HepG2 (cell line): ENCODE measurements around the gene HARS2. TPM values are rescaled to one million over a fixed set of nuclear protein-coding genes. Genes with fewer than 3 reads are reported as not detected.
A peak's percentile ranks its signal among the peaks of the same experiment; 100 is the strongest.

ENCODE experiments used
- ARID3A ChIP-seq: IDR thresholded peaks from 2 replicates; pipeline ENCODE4 v1.6.1; 2012; ENCODE audit warnings: low read depth, low read length, improper control_type of control experiment
- ATAD3A ChIP-seq: sonication (generic); formaldehyde crosslinking; IDR thresholded peaks from 2 replicates; pipeline ENCODE4 v1.4.0; 2020; ENCODE audit warnings: missing genetic modification reagents
- KAT2B ChIP-seq: fragments of 150-350 bp; IDR thresholded peaks from 2 replicates; pipeline ENCODE4 v1.6.1; 2014; ENCODE audit warnings: low read depth, low read length, borderline replicate concordance
- MEF2D ChIP-seq: sonication (generic); formaldehyde crosslinking; IDR thresholded peaks from 2 replicates; pipeline ENCODE4 v1.5.1; 2020; ENCODE audit warnings: mild to moderate bottlenecking, missing genetic modification reagents
- MIER2 ChIP-seq: IDR thresholded peaks from 2 replicates; pipeline ENCODE4 v1.6.1; 2016; ENCODE audit warnings: missing biosample characterization, missing genetic modification reagents
- MYNN ChIP-seq: sonication (generic); formaldehyde crosslinking; IDR thresholded peaks from 2 replicates; pipeline ENCODE4 v1.4.0; 2020; ENCODE audit warnings: mild to moderate bottlenecking, low read depth, missing genetic modification reagents
- RXRB ChIP-seq: IDR thresholded peaks from 2 replicates; pipeline ENCODE4 v1.6.1; 2016; ENCODE audit warnings: borderline replicate concordance, missing genetic modification reagents, missing compliant biosample characterization
- SP1 ChIP-seq, 2 experiments: fragments of 450-650 bp in 1 of 2; sonication (generic) in 1 of 2; formaldehyde crosslinking in 1 of 2; IDR thresholded peaks; 2 replicates each; pipeline versions ENCODE4 v1.4.0 to v1.6.1; 2016 to 2020; ENCODE audit warnings: missing genetic modification reagents in 1 of 2
- TAF15 ChIP-seq: fragments of 200-400 bp; formaldehyde crosslinking; IDR thresholded peaks from one replicate; pipeline ENCODE4 v1.6.1; 2018; ENCODE audit warnings: mild to moderate bottlenecking, low read depth, low read length; ENCODE audit not compliant: poor library complexity, severe bottlenecking
- TEF ChIP-seq: sonication (generic); formaldehyde crosslinking; IDR thresholded peaks from 2 replicates; pipeline ENCODE4 v1.5.0; 2020; ENCODE audit warnings: missing genetic modification reagents
- YY1 ChIP-seq: IDR thresholded peaks from 2 replicates; pipeline ENCODE4 v1.6.1; 2011; ENCODE audit warnings: low read length, low read depth, moderate library complexity, mild to moderate bottlenecking; ENCODE audit not compliant: insufficient read depth, insufficient replicate concordance
- ZMYM4 ChIP-seq: sonication (generic); formaldehyde crosslinking; IDR thresholded peaks from 2 replicates; pipeline ENCODE4 v1.8.1; 2023; ENCODE audit warnings: mild to moderate bottlenecking, missing genetic modification reagents
- ZNF446 ChIP-seq: sonication (generic); formaldehyde crosslinking; IDR thresholded peaks from 2 replicates; pipeline ENCODE4 v1.5.0; 2020; ENCODE audit warnings: mild to moderate bottlenecking, missing genetic modification reagents
- ZNF678 ChIP-seq: sonication (generic); formaldehyde crosslinking; IDR thresholded peaks from 2 replicates; pipeline ENCODE4 v1.4.0; 2020; ENCODE audit warnings: mild to moderate bottlenecking, missing genetic modification reagents
- ZNF781 ChIP-seq: sonication (generic); formaldehyde crosslinking; IDR thresholded peaks from 2 replicates; pipeline ENCODE4 v1.5.1; 2020; ENCODE audit warnings: borderline replicate concordance, mild to moderate bottlenecking, missing genetic modification reagents; ENCODE audit errors: not compliant biosample characterization
- ZNF841 ChIP-seq: sonication (generic); formaldehyde crosslinking; IDR thresholded peaks from 2 replicates; pipeline ENCODE4 v1.8.1; 2023; ENCODE audit warnings: missing genetic modification reagents, borderline replicate concordance
- ZNF883 ChIP-seq: sonication (generic); formaldehyde crosslinking; IDR thresholded peaks from 2 replicates; pipeline ENCODE4 v1.5.1; 2020; ENCODE audit warnings: mild to moderate bottlenecking, missing genetic modification reagents; ENCODE audit errors: not compliant biosample characterization
- polyA plus RNA-seq, 8 experiments: library from polyadenylated mRNA; depleted of rRNA in 3 of 8; stranded (reverse) in 7 of 8; unstranded in 1 of 8; fragments of >200 nt; fragmentation: Illumina TruSeq in 4 of 8; extraction: Trizol in 4 of 8; gene quantifications; 2 replicates each; pipeline versions ENCODE4 v1.2.1 to v1.2.3, GENCODE V29; 2011 to 2016; ENCODE audit warnings: low read depth in 4 of 8, missing spikeins in 1 of 8, mixed read lengths in 1 of 8; ENCODE audit not compliant: insufficient read depth in 1 of 8
- total RNA-seq, 5 experiments: library from RNA; depleted of rRNA; stranded (reverse); fragments of >200 nt; fragmentation: Illumina TruSeq; extraction: Trizol; gene quantifications; 2 replicates each; pipeline ENCODE4 v1.2.3, GENCODE V29; 2016; ENCODE audit warnings: low read depth in 1 of 5
- TF ChIP-seq, protein P1 (sequence below): sonication (generic); formaldehyde crosslinking; IDR thresholded peaks from 2 replicates; pipeline ENCODE4 v1.4.0; 2020; ENCODE audit warnings: missing genetic modification reagents, borderline replicate concordance
- TF ChIP-seq, protein P2 (sequence below): sonication (generic); IDR thresholded peaks from 2 replicates; pipeline ENCODE4 v1.6.1; 2016; ENCODE audit warnings: low read depth, borderline replicate concordance
- TF ChIP-seq, protein P3 (sequence below): sonication (generic); formaldehyde crosslinking; IDR thresholded peaks from 2 replicates; pipeline ENCODE4 v1.9.0; 2022; ENCODE audit warnings: missing genetic modification reagents, mild to moderate bottlenecking, borderline replicate concordance

Gene HARS2
- total and polyA plus RNA-seq, 2 of the 13 experiments (the other 11 are each of a cell fraction or from before 2014, with no cell fraction given): 17.9 to 25.8 TPM

DNA sequence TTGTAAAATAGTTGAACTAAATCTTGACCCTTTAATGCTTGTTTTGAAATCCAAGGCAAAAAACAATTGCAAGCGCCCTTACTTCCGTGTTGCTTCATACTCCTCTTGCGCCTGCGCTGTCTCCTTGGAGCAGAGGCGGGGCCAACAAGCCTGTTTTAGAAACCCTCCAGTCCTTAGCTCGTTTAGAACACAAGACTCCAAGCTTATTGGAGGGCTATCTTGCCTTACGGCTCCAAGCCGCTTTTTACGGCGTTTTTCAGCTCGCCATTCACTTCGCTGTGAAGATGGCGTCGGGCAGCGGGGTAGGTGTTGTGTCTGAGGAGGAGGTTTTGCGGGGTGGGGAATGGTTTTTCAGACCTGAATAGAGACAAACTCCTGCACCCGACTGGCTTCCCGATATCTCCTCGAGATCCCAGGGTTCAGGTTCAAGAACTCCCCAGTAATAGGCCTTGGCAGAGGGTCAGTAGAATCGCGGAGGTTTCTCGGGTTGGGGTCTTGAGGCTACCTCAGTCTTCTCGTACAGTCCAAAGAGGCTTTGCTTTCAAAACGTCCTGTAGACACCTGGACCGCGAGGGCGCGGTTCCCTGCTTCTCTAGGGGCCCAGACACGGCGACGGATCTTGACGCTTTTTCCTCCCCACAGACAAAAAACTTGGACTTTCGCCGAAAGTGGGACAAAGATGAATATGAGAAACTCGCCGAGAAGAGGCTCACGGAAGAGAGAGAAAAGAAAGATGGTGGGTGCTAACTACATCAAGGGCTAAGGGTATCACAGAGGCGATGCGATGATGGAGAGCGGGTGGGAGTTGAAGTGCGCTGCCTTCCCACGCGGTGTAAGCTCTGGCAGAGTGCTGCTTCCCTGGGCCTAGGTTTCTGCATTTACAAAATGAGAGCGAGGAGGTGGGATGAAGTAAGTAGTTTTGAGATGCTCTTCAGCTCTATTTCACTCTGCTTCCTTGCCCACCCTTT lies 9.2 kb downstream of the HARS2 start, which contains the start of gene ZMAT2 (continued):
- TF ChIP-seq, protein P1, sequence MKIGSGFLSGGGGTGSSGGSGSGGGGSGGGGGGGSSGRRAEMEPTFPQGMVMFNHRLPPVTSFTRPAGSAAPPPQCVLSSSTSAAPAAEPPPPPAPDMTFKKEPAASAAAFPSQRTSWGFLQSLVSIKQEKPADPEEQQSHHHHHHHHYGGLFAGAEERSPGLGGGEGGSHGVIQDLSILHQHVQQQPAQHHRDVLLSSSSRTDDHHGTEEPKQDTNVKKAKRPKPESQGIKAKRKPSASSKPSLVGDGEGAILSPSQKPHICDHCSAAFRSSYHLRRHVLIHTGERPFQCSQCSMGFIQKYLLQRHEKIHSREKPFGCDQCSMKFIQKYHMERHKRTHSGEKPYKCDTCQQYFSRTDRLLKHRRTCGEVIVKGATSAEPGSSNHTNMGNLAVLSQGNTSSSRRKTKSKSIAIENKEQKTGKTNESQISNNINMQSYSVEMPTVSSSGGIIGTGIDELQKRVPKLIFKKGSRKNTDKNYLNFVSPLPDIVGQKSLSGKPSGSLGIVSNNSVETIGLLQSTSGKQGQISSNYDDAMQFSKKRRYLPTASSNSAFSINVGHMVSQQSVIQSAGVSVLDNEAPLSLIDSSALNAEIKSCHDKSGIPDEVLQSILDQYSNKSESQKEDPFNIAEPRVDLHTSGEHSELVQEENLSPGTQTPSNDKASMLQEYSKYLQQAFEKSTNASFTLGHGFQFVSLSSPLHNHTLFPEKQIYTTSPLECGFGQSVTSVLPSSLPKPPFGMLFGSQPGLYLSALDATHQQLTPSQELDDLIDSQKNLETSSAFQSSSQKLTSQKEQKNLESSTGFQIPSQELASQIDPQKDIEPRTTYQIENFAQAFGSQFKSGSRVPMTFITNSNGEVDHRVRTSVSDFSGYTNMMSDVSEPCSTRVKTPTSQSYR (CRISPR knock-in tag): no peak
- no peak for TF ChIP-seq SP1 (IDR thresholded peaks at IDR 0.05)
- TF ChIP-seq SP1 (CRISPR knock-in tag; IDR thresholded peaks at IDR 0.05): peak; percentile 56; the same call in 1 of the 2 replicates
- TF ChIP-seq ZNF883 (CRISPR knock-in tag): no peak
- peak; percentile 58 for TF ChIP-seq RXRB (CRISPR knock-in tag)
- TF ChIP-seq ZMYM4 (CRISPR knock-in tag): peak; percentile 85
- TF ChIP-seq ZNF841 (CRISPR knock-in tag): no peak
- no peak for TF ChIP-seq TAF15
- TF ChIP-seq ATAD3A (CRISPR knock-in tag): no peak
- TF ChIP-seq ZNF781 (CRISPR knock-in tag): no peak
- TF ChIP-seq, protein P2, sequence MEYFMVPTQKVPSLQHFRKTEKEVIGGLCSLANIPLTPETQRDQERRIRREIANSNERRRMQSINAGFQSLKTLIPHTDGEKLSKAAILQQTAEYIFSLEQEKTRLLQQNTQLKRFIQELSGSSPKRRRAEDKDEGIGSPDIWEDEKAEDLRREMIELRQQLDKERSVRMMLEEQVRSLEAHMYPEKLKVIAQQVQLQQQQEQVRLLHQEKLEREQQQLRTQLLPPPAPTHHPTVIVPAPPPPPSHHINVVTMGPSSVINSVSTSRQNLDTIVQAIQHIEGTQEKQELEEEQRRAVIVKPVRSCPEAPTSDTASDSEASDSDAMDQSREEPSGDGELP: no peak
- TF ChIP-seq ZNF678 (CRISPR knock-in tag): no peak
- TF ChIP-seq TEF (CRISPR knock-in tag): no peak
- no peak for TF ChIP-seq ARID3A
- peak; percentile 68; the same call in 1 of the 2 replicates for TF ChIP-seq MIER2 (CRISPR knock-in tag)
- TF ChIP-seq, protein P3, sequence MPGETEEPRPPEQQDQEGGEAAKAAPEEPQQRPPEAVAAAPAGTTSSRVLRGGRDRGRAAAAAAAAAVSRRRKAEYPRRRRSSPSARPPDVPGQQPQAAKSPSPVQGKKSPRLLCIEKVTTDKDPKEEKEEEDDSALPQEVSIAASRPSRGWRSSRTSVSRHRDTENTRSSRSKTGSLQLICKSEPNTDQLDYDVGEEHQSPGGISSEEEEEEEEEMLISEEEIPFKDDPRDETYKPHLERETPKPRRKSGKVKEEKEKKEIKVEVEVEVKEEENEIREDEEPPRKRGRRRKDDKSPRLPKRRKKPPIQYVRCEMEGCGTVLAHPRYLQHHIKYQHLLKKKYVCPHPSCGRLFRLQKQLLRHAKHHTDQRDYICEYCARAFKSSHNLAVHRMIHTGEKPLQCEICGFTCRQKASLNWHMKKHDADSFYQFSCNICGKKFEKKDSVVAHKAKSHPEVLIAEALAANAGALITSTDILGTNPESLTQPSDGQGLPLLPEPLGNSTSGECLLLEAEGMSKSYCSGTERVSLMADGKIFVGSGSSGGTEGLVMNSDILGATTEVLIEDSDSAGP (CRISPR knock-in tag): peak; percentile 78; the same call in 1 of the 2 replicates
- peak; percentile 71 for TF ChIP-seq MEF2D (CRISPR knock-in tag)
- no peak; the same call in 1 of the 2 replicates for TF ChIP-seq MYNN
- TF ChIP-seq KAT2B: no peak
- TF ChIP-seq ZNF446: no peak
- TF ChIP-seq YY1: peak; percentile 96
